HPDE6-E6E7 (cell line): ENCODE data around the gene SOX1.

ENCODE experiments used
- DNase-seq: peaks from one replicate; pipeline ENCODE4 v3.0.0; 2011; ENCODE audit warnings: missing footprints; ENCODE audit errors: extremely low spot score

SOX1 gene

GRCh38 chr13:112058941-112059340 lies 8.0 kb upstream of the SOX1 start:
- no peak for DNase-seq

- DNase-seq = no peak
These were observed 7.3 kb upstream of the SOX1 start for GRCh38 chr13:112059457-112060281.

GRCh38 chr13:112060282-112060830 lies 6.6 kb upstream of the SOX1 start:
- DNase-seq = no peak

GRCh38 chr13:112060899-112061366 lies 6.0 kb upstream of the SOX1 start:
- DNase-seq = no peak

GRCh38 chr13:112061367-112062061 lies 5.4 kb upstream of the SOX1 start:
- no peak for DNase-seq

- DNase-seq = no peak
These were observed 4.8 kb upstream of the SOX1 start for GRCh38 chr13:112062072-112062567.

GRCh38 chr13:112062571-112063570 lies 4.1 kb upstream of the SOX1 start:
- DNase-seq = no peak

GRCh38 chr13:112063807-112064206 lies 3.1 kb upstream of the SOX1 start:
- DNase-seq = no peak

GRCh38 chr13:112064222-112064621 lies 2.7 kb upstream of the SOX1 start:
- DNase-seq = no peak

GRCh38 chr13:112065521-112065866 lies 1.5 kb upstream of the SOX1 start:
- DNase-seq = no peak

GRCh38 chr13:112065867-112066623 lies 904 bp upstream of the SOX1 start:
- DNase-seq = no peak

GRCh38 chr13:112066624-112067004 lies 335 bp upstream of the SOX1 start:
- DNase-seq = no peak

GRCh38 chr13:112067871-112068539 lies 1.1 kb downstream of the SOX1 start:
- no peak for DNase-seq

GRCh38 chr13:112068540-112069060 lies 1.7 kb downstream of the SOX1 start:
- no peak for DNase-seq

GRCh38 chr13:112069061-112069844 lies 2.3 kb downstream of the SOX1 start:
- DNase-seq = no peak

GRCh38 chr13:112069845-112070251 lies 2.9 kb downstream of the SOX1 start:
- DNase-seq = no peak

GRCh38 chr13:112071102-112071722 lies 4.3 kb downstream of the SOX1 start:
- DNase-seq = no peak

GRCh38 chr13:112071723-112072533 lies 5.0 kb downstream of the SOX1 start:
- DNase-seq = no peak
